ENCODE measurements around the gene DOK7.

Gene DOK7

GRCh38 chr4:3436048-3436797 is 26.9 kb upstream of the DOK7 start:
- Histone ChIP-seq H3K27me3 (ENCODE audit: insufficient read depth, insufficient read length) (no peaks in the 10 kb centered on the region), H3K9ac (ENCODE audit: insufficient read length, low read depth) (no peak overlapping the region), H3K36me3 (ENCODE audit: insufficient read depth, insufficient read length, low read length) (peaks cover 7% of the 10 kb centered on the region), H3K9me3 (ENCODE audit: insufficient read depth, low read length) (no peaks in the 10 kb centered on the region), H3K4me3 (ENCODE audit: insufficient read length, low read depth) (no peak overlapping the region), H3K4me1 (ENCODE audit: insufficient read depth, insufficient read length) (peaks cover 18% of the 10 kb centered on the region)
- DNase-seq (ENCODE audit: low read depth, low spot score): no peak
- TF ChIP-seq YY1 (IDR thresholded peaks at IDR 0.05; ENCODE audit: insufficient read depth, insufficient read length): no peak
- TF ChIP-seq ZNF274 (IDR thresholded peaks at IDR 0.05; ENCODE audit: low read depth, low read length): no peak
- no peak for TF ChIP-seq SUZ12 (IDR thresholded peaks at IDR 0.05; ENCODE audit: extremely low read depth, insufficient read depth, insufficient read length)

GRCh38 chr4:3436798-3437581 is 26.1 kb upstream of the DOK7 start:
- peak overlapping the region; percentile 26 for H3K9ac ChIP-seq (ENCODE audit: insufficient read length, low read depth)
- DNase-seq (ENCODE audit: low read depth, low spot score): no peak
- H3K9me3 ChIP-seq (ENCODE audit: insufficient read depth, low read length): no peaks in the 10 kb centered on the region
- H3K36me3 ChIP-seq (ENCODE audit: insufficient read depth, insufficient read length, low read length): peaks cover 7% of the 10 kb centered on the region
- H3K27me3 ChIP-seq (ENCODE audit: insufficient read depth, insufficient read length): no peaks in the 10 kb centered on the region
- H3K4me1 ChIP-seq (ENCODE audit: insufficient read depth, insufficient read length): peaks cover 20% of the 10 kb centered on the region
- no peak for TF ChIP-seq ZNF274 (IDR thresholded peaks at IDR 0.05; ENCODE audit: low read depth, low read length)
- TF ChIP-seq SUZ12 (IDR thresholded peaks at IDR 0.05; ENCODE audit: extremely low read depth, insufficient read depth, insufficient read length): no peak
- no peak for TF ChIP-seq YY1 (IDR thresholded peaks at IDR 0.05; ENCODE audit: insufficient read depth, insufficient read length)
- H3K4me3 ChIP-seq (ENCODE audit: insufficient read length, low read depth): no peak overlapping the region

DNA sequence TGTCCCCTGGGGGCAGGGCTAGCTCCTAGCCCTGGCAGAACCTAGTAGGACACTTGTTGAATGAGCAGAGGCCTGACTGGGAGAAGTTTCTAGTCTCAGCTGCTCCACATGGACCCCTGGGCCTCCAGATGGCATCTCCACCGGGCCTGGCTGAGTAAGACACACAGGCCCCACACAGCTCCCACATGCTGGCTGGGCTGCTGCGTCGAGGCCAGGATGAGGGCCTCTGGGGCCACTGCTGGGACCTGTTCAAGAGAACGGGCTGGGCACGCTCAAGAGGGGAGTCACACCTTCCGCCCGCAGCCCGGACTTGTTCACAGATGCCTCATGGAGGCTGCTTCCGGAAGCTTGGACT is 25.5 kb upstream of the DOK7 start:
- Histone ChIP-seq H3K4me1 (ENCODE audit: insufficient read depth, insufficient read length) (peaks cover 20% of the 10 kb centered on the region), H3K4me3 (ENCODE audit: insufficient read length, low read depth) (no peak overlapping the region), H3K36me3 (ENCODE audit: insufficient read depth, insufficient read length, low read length) (peaks cover 7% of the 10 kb centered on the region), H3K27me3 (ENCODE audit: insufficient read depth, insufficient read length) (no peaks in the 10 kb centered on the region), H3K9me3 (ENCODE audit: insufficient read depth, low read length) (no peaks in the 10 kb centered on the region), H3K9ac (ENCODE audit: insufficient read length, low read depth) (no peak overlapping the region)
- TF ChIP-seq YY1 (IDR thresholded peaks at IDR 0.05; ENCODE audit: insufficient read depth, insufficient read length) (no peak), ZNF274 (IDR thresholded peaks at IDR 0.05; ENCODE audit: low read depth, low read length) (no peak)
- no peak for DNase-seq (ENCODE audit: low read depth, low spot score)

GRCh38 chr4:3437998-3438846 is 24.9 kb upstream of the DOK7 start:
- H3K4me1 ChIP-seq (ENCODE audit: insufficient read depth, insufficient read length): peaks cover 20% of the 10 kb centered on the region

DNA sequence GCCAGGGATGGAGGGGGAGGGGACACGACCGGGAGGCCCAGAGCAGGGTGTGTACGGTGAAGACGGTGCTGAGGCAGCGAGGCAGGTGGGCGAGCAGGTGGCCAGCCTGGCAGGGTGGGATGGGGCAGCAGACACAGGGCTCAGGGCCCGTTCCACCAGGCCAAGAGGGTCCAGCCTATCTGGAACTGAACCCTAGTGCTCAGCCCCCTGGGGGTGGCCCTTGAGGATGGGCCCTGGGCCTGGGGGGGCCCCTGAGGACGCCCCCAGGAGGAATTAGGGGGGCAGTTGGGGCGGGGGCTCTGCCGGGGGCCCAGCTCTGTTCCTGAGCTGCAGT is 24.3 kb upstream of the DOK7 start:
- peaks cover 24% of the 10 kb centered on the region for H3K4me1 ChIP-seq (ENCODE audit: insufficient read depth, insufficient read length)
- H3K36me3 ChIP-seq (ENCODE audit: insufficient read depth, insufficient read length, low read length): no peaks in the 10 kb centered on the region
- H3K27me3 ChIP-seq (ENCODE audit: insufficient read depth, insufficient read length): no peaks in the 10 kb centered on the region
- no peaks in the 10 kb centered on the region for H3K9me3 ChIP-seq (ENCODE audit: insufficient read depth, low read length)
- H3K4me3 ChIP-seq (ENCODE audit: insufficient read length, low read depth): no peak overlapping the region
- no peak for TF ChIP-seq SUZ12 (IDR thresholded peaks at IDR 0.05; ENCODE audit: extremely low read depth, insufficient read depth, insufficient read length)
- TF ChIP-seq ZNF274 (IDR thresholded peaks at IDR 0.05; ENCODE audit: low read depth, low read length): no peak
- TF ChIP-seq YY1 (IDR thresholded peaks at IDR 0.05; ENCODE audit: insufficient read depth, insufficient read length): no peak
- no peak for DNase-seq (ENCODE audit: low read depth, low spot score)
- H3K9ac ChIP-seq (ENCODE audit: insufficient read length, low read depth): no peak overlapping the region

More at GRCh38 chr4:3437998-3438846, 24.9 kb upstream of the DOK7 start:
- Histone ChIP-seq H3K4me3 (ENCODE audit: insufficient read length, low read depth) (no peak overlapping the region), H3K9ac (ENCODE audit: insufficient read length, low read depth) (no peak overlapping the region), H3K9me3 (ENCODE audit: insufficient read depth, low read length) (no peaks in the 10 kb centered on the region), H3K27me3 (ENCODE audit: insufficient read depth, insufficient read length) (no peaks in the 10 kb centered on the region), H3K36me3 (ENCODE audit: insufficient read depth, insufficient read length, low read length) (peaks cover 4% of the 10 kb centered on the region)
- TF ChIP-seq YY1 (IDR thresholded peaks at IDR 0.05; ENCODE audit: insufficient read depth, insufficient read length) (no peak), SUZ12 (IDR thresholded peaks at IDR 0.05; ENCODE audit: extremely low read depth, insufficient read depth, insufficient read length) (no peak), ZNF274 (IDR thresholded peaks at IDR 0.05; ENCODE audit: low read depth, low read length) (no peak)
- no peak for DNase-seq (ENCODE audit: low read depth, low spot score)

DNA sequence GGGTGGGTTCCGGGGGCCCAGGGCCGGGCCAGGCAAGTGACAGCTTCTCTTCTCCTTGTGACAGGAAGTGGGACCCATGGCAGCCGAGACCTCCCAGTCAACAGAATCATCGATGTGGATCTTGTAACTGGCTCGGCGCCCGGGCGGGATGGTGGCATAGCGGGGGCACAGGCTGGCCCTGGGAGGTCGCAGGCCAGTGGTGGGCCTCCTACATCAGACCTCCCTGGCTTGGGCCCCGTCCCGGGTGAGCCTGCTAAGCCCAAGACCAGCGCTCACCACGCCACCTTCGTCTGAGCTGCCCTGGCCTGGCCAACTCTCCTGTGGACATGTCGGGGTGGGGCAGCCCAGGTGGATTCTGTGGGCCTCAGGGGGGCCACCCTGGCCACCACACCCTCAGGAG is 23.7 kb upstream of the DOK7 start:
- no peak overlapping the region for H3K9ac ChIP-seq (ENCODE audit: insufficient read length, low read depth)
- H3K9me3 ChIP-seq (ENCODE audit: insufficient read depth, low read length): no peaks in the 10 kb centered on the region
- DNase-seq (ENCODE audit: low read depth, low spot score): no peak
- TF ChIP-seq YY1 (IDR thresholded peaks at IDR 0.05; ENCODE audit: insufficient read depth, insufficient read length): no peak
- TF ChIP-seq SUZ12 (IDR thresholded peaks at IDR 0.05; ENCODE audit: extremely low read depth, insufficient read depth, insufficient read length): no peak
- TF ChIP-seq ZNF274 (IDR thresholded peaks at IDR 0.05; ENCODE audit: low read depth, low read length): no peak
- peaks cover 24% of the 10 kb centered on the region for H3K4me1 ChIP-seq (ENCODE audit: insufficient read depth, insufficient read length)
- H3K27me3 ChIP-seq (ENCODE audit: insufficient read depth, insufficient read length): no peaks in the 10 kb centered on the region
- no peaks in the 10 kb centered on the region for H3K36me3 ChIP-seq (ENCODE audit: insufficient read depth, insufficient read length, low read length)
- no peak overlapping the region for H3K4me3 ChIP-seq (ENCODE audit: insufficient read length, low read depth)

DNA sequence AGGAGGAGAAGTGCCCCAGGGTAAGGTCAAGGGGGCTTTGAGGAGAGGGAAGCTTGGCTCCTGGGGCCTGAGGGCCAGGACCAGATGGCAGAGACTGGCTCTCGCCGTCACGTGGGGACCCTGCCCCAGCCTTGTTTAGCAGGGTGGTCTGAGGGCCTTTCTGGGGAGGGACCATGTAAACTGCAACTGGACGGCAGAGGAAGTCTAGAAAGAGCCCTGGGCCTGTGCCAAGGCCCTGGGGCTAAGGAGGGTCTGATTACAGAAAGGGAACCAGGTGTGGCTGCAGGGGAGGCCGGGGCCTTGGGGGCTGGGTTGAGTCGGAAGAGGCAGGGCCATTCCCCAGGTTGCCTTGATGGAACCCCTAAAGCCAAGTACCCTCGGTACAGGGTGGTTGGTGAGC is 23.1 kb upstream of the DOK7 start:
- no peak overlapping the region for H3K9ac ChIP-seq (ENCODE audit: insufficient read length, low read depth)
- H3K4me3 ChIP-seq (ENCODE audit: insufficient read length, low read depth): no peak overlapping the region
- DNase-seq (ENCODE audit: low read depth, low spot score): no peak
- TF ChIP-seq ZNF274 (IDR thresholded peaks at IDR 0.05; ENCODE audit: low read depth, low read length) (no peak), SUZ12 (IDR thresholded peaks at IDR 0.05; ENCODE audit: extremely low read depth, insufficient read depth, insufficient read length) (no peak), YY1 (IDR thresholded peaks at IDR 0.05; ENCODE audit: insufficient read depth, insufficient read length) (no peak)
- no peaks in the 10 kb centered on the region for H3K36me3 ChIP-seq (ENCODE audit: insufficient read depth, insufficient read length, low read length)
- H3K9me3 ChIP-seq (ENCODE audit: insufficient read depth, low read length): no peaks in the 10 kb centered on the region
- H3K27me3 ChIP-seq (ENCODE audit: insufficient read depth, insufficient read length): no peaks in the 10 kb centered on the region
- peaks cover 22% of the 10 kb centered on the region for H3K4me1 ChIP-seq (ENCODE audit: insufficient read depth, insufficient read length)
